HepG2 (cell line): ENCODE measurements around the gene ZNF629. TPM values are rescaled to one million over a fixed set of nuclear protein-coding genes. Genes with fewer than 3 reads are reported as not detected.

Experiments
- AGO1 ChIP-seq: fragments of 200-400 bp; formaldehyde crosslinking; IDR thresholded peaks from 2 replicates; pipeline ENCODE4 v1.6.1; 2017; ENCODE audit warnings: mild to moderate bottlenecking, low read depth, low read length, moderate library complexity; ENCODE audit not compliant: poor library complexity, severe bottlenecking
- AKNA ChIP-seq: sonication (generic); formaldehyde crosslinking; IDR thresholded peaks from 2 replicates; pipeline ENCODE4 v1.4.0; 2020; ENCODE audit warnings: missing genetic modification reagents, borderline replicate concordance
- ARID2 ChIP-seq: sonication (generic); formaldehyde crosslinking; IDR thresholded peaks from 2 replicates; pipeline ENCODE4 v1.8.1; 2022; ENCODE audit warnings: mild to moderate bottlenecking, missing genetic modification reagents, borderline replicate concordance
- DPF2 ChIP-seq: sonication (generic); formaldehyde crosslinking; IDR thresholded peaks from 2 replicates; pipeline ENCODE4 v1.4.0; 2020; ENCODE audit warnings: mild to moderate bottlenecking, low read depth, missing genetic modification reagents, borderline replicate concordance
- E2F1 ChIP-seq: sonication (generic); formaldehyde crosslinking; IDR thresholded peaks from 2 replicates; pipeline ENCODE4 v1.5.0; 2020; ENCODE audit warnings: missing genetic modification reagents
- KMT2A ChIP-seq: sonication (generic); formaldehyde crosslinking; IDR thresholded peaks from 2 replicates; pipeline ENCODE4 v1.4.0; 2020; ENCODE audit warnings: missing genetic modification reagents
- MAFG ChIP-seq: sonication (generic); formaldehyde crosslinking; IDR thresholded peaks from 2 replicates; pipeline ENCODE4 v1.5.1; 2020; ENCODE audit warnings: mild to moderate bottlenecking, missing genetic modification reagents
- NR3C1 ChIP-seq: sonication (generic); formaldehyde crosslinking; IDR thresholded peaks from 2 replicates; pipeline ENCODE4 v1.4.0; 2020; ENCODE audit warnings: missing genetic modification reagents
- PLSCR1 ChIP-seq: sonication (generic); formaldehyde crosslinking; IDR thresholded peaks from 2 replicates; pipeline ENCODE4 v1.5.0; 2020; ENCODE audit warnings: missing genetic modification reagents, mild to moderate bottlenecking, borderline replicate concordance
- PRDM4 ChIP-seq: sonication (generic); formaldehyde crosslinking; IDR thresholded peaks from 2 replicates; pipeline ENCODE4 v1.9.0; 2021; ENCODE audit warnings: missing genetic modification reagents, borderline replicate concordance
- REPIN1 ChIP-seq: sonication (generic); formaldehyde crosslinking; IDR thresholded peaks from 2 replicates; pipeline ENCODE4 v1.8.0; 2022; ENCODE audit warnings: missing genetic modification reagents, low read depth, mild to moderate bottlenecking, borderline replicate concordance
- RXRA ChIP-seq: sonication (generic); formaldehyde crosslinking; IDR thresholded peaks from 2 replicates; pipeline ENCODE4 v1.5.1; 2020; ENCODE audit warnings: missing genetic modification reagents
- THAP7 ChIP-seq: sonication (generic); formaldehyde crosslinking; IDR thresholded peaks from 2 replicates; pipeline ENCODE4 v1.8.1; 2023; ENCODE audit warnings: mild to moderate bottlenecking, missing genetic modification reagents
- ZBTB1 ChIP-seq: sonication (generic); formaldehyde crosslinking; IDR thresholded peaks from 2 replicates; pipeline ENCODE4 v1.4.0; 2020; ENCODE audit warnings: missing genetic modification reagents, borderline replicate concordance
- ZNF205 ChIP-seq: IDR thresholded peaks from 2 replicates; pipeline ENCODE4 v1.6.1; 2018; ENCODE audit warnings: missing biosample characterization, missing genetic modification reagents
- ZNF333 ChIP-seq: sonication (generic); formaldehyde crosslinking; IDR thresholded peaks from 2 replicates; pipeline ENCODE4 v1.4.0; 2020; ENCODE audit warnings: mild to moderate bottlenecking, missing genetic modification reagents, borderline replicate concordance
- ZNF512 ChIP-seq: sonication (generic); formaldehyde crosslinking; IDR thresholded peaks from 2 replicates; pipeline ENCODE4 v1.4.0; 2020; ENCODE audit warnings: mild to moderate bottlenecking, missing genetic modification reagents
- polyA plus RNA-seq, 8 experiments: library from polyadenylated mRNA; depleted of rRNA in 3 of 8; stranded (reverse) in 7 of 8; unstranded in 1 of 8; fragments of >200 nt; fragmentation: Illumina TruSeq in 4 of 8; extraction: Trizol in 4 of 8; gene quantifications; 2 replicates each; pipeline versions ENCODE4 v1.2.1 to v1.2.3, GENCODE V29; 2011 to 2016; ENCODE audit warnings: low read depth in 4 of 8, missing spikeins in 1 of 8, mixed read lengths in 1 of 8; ENCODE audit not compliant: insufficient read depth in 1 of 8
- total RNA-seq, 5 experiments: library from RNA; depleted of rRNA; stranded (reverse); fragments of >200 nt; fragmentation: Illumina TruSeq; extraction: Trizol; gene quantifications; 2 replicates each; pipeline ENCODE4 v1.2.3, GENCODE V29; 2016; ENCODE audit warnings: low read depth in 1 of 5

Gene ZNF629
- total and polyA plus RNA-seq, 2 of the 13 experiments (the other 11 are each of a cell fraction or from before 2014, with no cell fraction given): 6.1 to 16.5 TPM

- TF ChIP-seq AKNA (CRISPR knock-in tag): no peak
- peak; percentile 68; the same call in 1 of the 2 replicates for TF ChIP-seq RXRA (CRISPR knock-in tag)
- no peak for TF ChIP-seq THAP7
- TF ChIP-seq DPF2 (CRISPR knock-in tag): peak; percentile 67; the same call in 1 of the 2 replicates
- no peak for TF ChIP-seq ARID2 (CRISPR knock-in tag)
- TF ChIP-seq NR3C1 (CRISPR knock-in tag): no peak
- no peak for TF ChIP-seq ZNF512 (CRISPR knock-in tag)
- no peak for TF ChIP-seq E2F1
- TF ChIP-seq PLSCR1 (CRISPR knock-in tag): no peak
- no peak for TF ChIP-seq AGO1
- TF ChIP-seq ZNF205 (CRISPR knock-in tag): no peak
- TF ChIP-seq PRDM4 (CRISPR knock-in tag): no peak
- TF ChIP-seq KMT2A (CRISPR knock-in tag): no peak
- TF ChIP-seq MAFG: no peak
- no peak for TF ChIP-seq ZNF333 (CRISPR knock-in tag)
- TF ChIP-seq ZBTB1 (CRISPR knock-in tag): no peak
- TF ChIP-seq REPIN1: no peak
These were observed 41.9 kb downstream of the ZNF629 start (continued) for GRCh38 chr16:30745082-30745481.
